HL-60 (cell line): Measurements from ENCODE around the gene ARID3C.

Source experiments
- DNase-seq, 2 experiments: peaks; one replicate each; pipeline ENCODE4 v3.0.0-alpha.2; 2010 to 2020; ENCODE audit warnings: low read depth in 1 of 2, low spot score in 1 of 2
- H3K27ac ChIP-seq: fragments of 250-450 bp; sonication (Bioruptor Pico); replicated peaks from 2 replicates; pipeline ENCODE4 v1.5.1; 2020; ENCODE audit warnings: mild to moderate bottlenecking, moderate library complexity
- H3K27me3 ChIP-seq: fragments of 250-450 bp; sonication (Bioruptor Pico); 2 replicates; pipeline ENCODE4 v1.5.1; 2021; ENCODE audit warnings: mild to moderate bottlenecking, moderate library complexity; ENCODE audit not compliant: insufficient read depth, poor library complexity, severe bottlenecking
- H3K4me3 ChIP-seq: replicated peaks from 2 replicates; pipeline ENCODE4 v1.5.1; 2011; ENCODE audit warnings: mild to moderate bottlenecking, control low read depth, low read length; ENCODE audit not compliant: insufficient read depth
- GABPA ChIP-seq: IDR thresholded peaks from 2 replicates; pipeline ENCODE4 v1.6.1; 2012; ENCODE audit warnings: low read depth
- POLR2AphosphoS5 ChIP-seq: IDR thresholded peaks from 2 replicates; pipeline ENCODE4 v1.6.1; 2012; ENCODE audit warnings: low read depth
- SPI1 ChIP-seq: IDR thresholded peaks from 2 replicates; pipeline ENCODE4 v1.6.1; 2012; ENCODE audit warnings: low read depth, mild to moderate bottlenecking, borderline replicate concordance
- TF ChIP-seq, protein P1 (sequence below): IDR thresholded peaks from one replicate; pipeline ENCODE4 v1.5.1; 2011; ENCODE audit warnings: low read length, control low read depth, inconsistent platforms; ENCODE audit not compliant: insufficient read depth
- TF ChIP-seq, protein P2 (sequence below): IDR thresholded peaks from 2 replicates; pipeline ENCODE4 v1.6.1; 2012; ENCODE audit warnings: low read depth; ENCODE audit not compliant: insufficient replicate concordance

ARID3C gene

DNA sequence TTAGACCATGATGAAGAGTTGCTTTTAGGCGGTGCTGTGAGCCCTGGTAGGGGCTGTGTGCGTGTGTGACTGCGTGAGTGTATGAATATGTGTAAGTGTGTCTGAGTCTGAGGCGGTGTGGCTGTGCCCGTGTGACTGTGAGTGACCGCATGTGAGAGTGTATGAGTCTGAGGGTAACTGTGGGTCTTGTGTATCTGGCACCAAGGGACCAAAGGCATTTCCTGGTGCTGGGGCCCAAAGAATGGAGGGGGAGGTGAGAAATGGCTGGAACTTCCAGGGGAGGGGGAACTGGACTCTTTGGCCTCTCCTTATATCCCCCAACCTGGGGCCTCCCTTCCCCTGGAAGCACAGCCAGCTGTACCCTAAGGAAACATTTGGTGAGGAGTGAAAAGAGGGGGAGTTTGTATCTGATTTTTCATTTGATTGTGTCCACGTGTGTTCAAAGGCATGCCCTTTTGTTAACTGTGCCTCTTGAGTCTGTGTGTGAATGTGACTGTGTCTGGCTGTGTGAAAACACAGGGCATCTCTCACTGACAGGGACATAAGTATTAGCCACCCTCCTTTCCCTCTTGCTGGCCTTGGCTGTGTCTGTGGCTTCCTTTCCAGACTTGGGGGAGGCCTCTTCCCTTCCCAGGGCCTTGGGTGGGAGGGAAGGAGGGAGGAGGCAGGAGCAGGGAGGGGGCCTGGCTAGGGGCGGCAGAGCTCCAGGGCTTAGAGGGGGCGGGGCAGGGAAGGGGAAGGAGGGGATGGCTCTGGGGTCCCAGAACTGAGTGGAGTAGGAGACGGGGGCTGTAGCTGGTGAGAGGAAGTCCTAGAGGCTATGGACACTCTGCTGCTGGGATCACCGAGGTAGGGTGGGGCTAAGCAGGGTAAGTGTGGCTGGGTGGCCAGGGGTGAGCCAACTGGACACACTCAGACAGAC lies 24.5 kb upstream of the ARID3C start:
- TF ChIP-seq, protein P1, sequence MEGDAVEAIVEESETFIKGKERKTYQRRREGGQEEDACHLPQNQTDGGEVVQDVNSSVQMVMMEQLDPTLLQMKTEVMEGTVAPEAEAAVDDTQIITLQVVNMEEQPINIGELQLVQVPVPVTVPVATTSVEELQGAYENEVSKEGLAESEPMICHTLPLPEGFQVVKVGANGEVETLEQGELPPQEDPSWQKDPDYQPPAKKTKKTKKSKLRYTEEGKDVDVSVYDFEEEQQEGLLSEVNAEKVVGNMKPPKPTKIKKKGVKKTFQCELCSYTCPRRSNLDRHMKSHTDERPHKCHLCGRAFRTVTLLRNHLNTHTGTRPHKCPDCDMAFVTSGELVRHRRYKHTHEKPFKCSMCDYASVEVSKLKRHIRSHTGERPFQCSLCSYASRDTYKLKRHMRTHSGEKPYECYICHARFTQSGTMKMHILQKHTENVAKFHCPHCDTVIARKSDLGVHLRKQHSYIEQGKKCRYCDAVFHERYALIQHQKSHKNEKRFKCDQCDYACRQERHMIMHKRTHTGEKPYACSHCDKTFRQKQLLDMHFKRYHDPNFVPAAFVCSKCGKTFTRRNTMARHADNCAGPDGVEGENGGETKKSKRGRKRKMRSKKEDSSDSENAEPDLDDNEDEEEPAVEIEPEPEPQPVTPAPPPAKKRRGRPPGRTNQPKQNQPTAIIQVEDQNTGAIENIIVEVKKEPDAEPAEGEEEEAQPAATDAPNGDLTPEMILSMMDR, result no peak
- H3K4me3 ChIP-seq, result no peak overlapping the region
- DNase-seq, result no peak
- H3K27ac ChIP-seq, result no peak overlapping the region
- no peaks in the 10 kb centered on the region for H3K27me3 ChIP-seq

DNA sequence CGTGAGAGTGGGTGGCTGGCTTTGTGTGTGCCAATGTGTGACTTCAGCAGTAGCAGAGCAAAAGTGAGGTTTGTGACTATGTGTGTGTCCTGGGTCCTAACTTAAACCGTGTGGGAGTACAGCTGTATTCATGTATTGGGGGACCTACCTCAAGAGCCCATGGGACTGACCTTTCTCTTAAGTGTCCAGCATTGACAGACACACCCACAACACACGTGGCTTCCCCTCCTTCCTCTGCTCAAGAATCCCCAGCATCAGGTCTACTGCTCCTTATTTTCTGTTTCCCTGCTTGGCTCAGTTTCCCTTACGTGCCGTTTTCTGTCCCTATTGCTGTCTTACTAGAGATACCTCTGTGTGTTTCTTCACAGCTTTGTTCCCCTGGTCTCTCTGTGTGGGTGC lies 23.7 kb upstream of the ARID3C start:
- Histone ChIP-seq H3K27ac (no peak overlapping the region), H3K4me3 (no peak overlapping the region), H3K27me3 (no peaks in the 10 kb centered on the region)
- DNase-seq, result no peak
- TF ChIP-seq GABPA (no peak), POLR2AphosphoS5 (no peak), SPI1 (no peak)
- TF ChIP-seq, protein P1, result no peak
- TF ChIP-seq, protein P2, sequence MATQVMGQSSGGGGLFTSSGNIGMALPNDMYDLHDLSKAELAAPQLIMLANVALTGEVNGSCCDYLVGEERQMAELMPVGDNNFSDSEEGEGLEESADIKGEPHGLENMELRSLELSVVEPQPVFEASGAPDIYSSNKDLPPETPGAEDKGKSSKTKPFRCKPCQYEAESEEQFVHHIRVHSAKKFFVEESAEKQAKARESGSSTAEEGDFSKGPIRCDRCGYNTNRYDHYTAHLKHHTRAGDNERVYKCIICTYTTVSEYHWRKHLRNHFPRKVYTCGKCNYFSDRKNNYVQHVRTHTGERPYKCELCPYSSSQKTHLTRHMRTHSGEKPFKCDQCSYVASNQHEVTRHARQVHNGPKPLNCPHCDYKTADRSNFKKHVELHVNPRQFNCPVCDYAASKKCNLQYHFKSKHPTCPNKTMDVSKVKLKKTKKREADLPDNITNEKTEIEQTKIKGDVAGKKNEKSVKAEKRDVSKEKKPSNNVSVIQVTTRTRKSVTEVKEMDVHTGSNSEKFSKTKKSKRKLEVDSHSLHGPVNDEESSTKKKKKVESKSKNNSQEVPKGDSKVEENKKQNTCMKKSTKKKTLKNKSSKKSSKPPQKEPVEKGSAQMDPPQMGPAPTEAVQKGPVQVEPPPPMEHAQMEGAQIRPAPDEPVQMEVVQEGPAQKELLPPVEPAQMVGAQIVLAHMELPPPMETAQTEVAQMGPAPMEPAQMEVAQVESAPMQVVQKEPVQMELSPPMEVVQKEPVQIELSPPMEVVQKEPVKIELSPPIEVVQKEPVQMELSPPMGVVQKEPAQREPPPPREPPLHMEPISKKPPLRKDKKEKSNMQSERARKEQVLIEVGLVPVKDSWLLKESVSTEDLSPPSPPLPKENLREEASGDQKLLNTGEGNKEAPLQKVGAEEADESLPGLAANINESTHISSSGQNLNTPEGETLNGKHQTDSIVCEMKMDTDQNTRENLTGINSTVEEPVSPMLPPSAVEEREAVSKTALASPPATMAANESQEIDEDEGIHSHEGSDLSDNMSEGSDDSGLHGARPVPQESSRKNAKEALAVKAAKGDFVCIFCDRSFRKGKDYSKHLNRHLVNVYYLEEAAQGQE, result no peak

DNA sequence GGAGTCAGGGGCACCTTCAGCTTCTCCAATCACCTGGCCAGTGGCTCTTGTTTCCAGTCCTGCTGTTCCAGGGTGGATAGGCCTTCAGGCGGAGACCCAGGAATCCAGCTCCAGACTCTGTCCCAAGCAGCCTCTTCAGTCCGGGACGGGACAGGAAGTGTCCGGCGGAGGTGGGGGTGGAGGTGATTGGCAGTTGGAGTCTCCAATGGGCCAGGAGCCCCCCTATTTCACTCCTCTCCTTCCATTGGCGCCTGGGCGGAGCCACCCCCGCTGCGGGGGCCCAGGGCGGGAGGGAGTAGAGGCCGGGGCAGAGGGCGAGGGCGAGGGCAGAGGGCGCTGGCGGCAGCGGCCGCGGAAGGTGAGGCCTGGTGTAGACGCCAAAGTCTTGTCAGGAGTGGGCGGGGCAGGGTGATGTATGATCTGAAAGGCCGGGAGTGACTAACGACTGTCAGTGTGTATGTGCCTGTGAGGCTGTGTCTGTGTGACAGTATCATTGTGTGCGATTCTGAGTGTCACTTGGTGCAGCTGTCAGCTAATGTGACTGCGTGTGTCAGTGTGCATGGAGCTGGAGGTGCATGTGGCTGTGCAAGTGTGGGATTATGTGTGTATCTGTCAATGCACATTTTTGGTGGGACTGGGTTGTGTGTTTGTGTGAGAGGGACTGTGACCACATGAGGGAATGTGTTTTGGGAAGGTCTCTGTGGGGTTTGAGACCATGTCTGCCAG lies 23.2 kb upstream of the ARID3C start, which contains the start of gene IL11RA:
Gene IL11RA (plus strand): TSS at position 310 of the 726 bp plus-strand sequence. CDS start 3,033 bp downstream, outside the sequence.
- no peak for DNase-seq
- no peak within 1 kb of the TSS for H3K4me3 ChIP-seq
- TF ChIP-seq, protein P1, result no peak
- TF ChIP-seq, protein P2, result no peak
- TF ChIP-seq GABPA (no peak), POLR2AphosphoS5 (0 out of 2 replicates have a peak, but pooled peaks have one; percentile 27), SPI1 (no peak)
- no peak within 1 kb of the TSS for H3K27ac ChIP-seq
- H3K27me3 ChIP-seq, result no peaks in the 10 kb centered on the region
